ENCODE results near the gene KIFAP3. TPM values are rescaled to one million over a fixed set of nuclear protein-coding genes. Genes with fewer than 3 reads are reported as not detected.
A peak's percentile ranks its signal among the peaks of the same experiment; 100 is the strongest.
"Not testable (repeated sequence)": the region's sequence is repeated elsewhere in the genome, so short reads cannot be mapped to it uniquely, and the experiment has no call there.

KIFAP3 gene
- total and polyA plus RNA-seq, 4 experiments from 2014 or later, result 16.1 to 22.2 (median 18.5) TPM

DNA sequence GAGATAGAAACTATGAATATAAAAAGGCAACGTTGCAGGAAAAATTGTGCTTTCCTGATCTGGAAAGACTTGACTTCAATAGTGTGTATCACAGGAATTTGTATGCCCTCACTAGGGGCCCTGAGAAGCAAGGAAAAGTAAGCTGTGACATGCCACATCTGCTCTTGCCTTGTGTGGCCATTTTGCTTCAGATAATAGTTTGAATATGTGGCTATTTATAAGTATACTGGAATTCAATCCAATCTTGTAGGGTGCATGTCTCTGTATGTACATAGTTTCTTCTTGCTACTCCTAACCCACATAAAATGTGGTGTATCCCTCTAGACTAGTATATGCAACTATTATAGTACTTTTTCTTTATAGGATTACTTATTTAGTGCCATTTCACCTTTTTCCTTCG, 149.7 kb downstream of the KIFAP3 start:
- H3K27me3 Mint-ChIP-seq, result no peaks in the 10 kb centered on the region
- intact Hi-C loops (cut with micrococcal nuclease), result loop anchor here (5.0 kb wide), 2 partner anchors 762 to 1387 kb away; partner anchors contain the start of gene FMO4
- no peaks in the 10 kb centered on the region for H3K36me3 ChIP-seq (ENCODE audit: insufficient read depth, low read length)
- H3K9me3 ChIP-seq (ENCODE audit: control insufficient read depth in 1 of 2, low read length in 2 of 2), result no peaks in the 10 kb centered on the region
- CTCF ChIA-PET (ENCODE audit: partially characterized antibody), result no interaction called here
- H3K4me1 ChIP-seq (ENCODE audit: insufficient read depth, low read length), result peaks cover 9% of the 10 kb centered on the region
- H3K4me3 Mint-ChIP-seq, result no peak overlapping the region
- peaks cover 6 to 11% (median 7%) of the 10 kb centered on the region in 4 donors for H3K4me1 Mint-ChIP-seq
- H3K36me3 Mint-ChIP-seq, result peaks cover 9 to 10% of the 10 kb centered on the region in 2 donors
- H3K27ac Mint-ChIP-seq, result no peak overlapping the region
- H3K27ac ChIP-seq (ENCODE audit: low read depth, low read length), result no peak overlapping the region
- no peaks in the 10 kb centered on the region for H3K27me3 ChIP-seq (ENCODE audit: insufficient read depth, low read length)
- DNase-seq, result no peak
- H3K9me3 Mint-ChIP-seq, result no peaks in the 10 kb centered on the region
- no peak overlapping the region for H3K4me3 ChIP-seq (ENCODE audit: low read length in 2 of 2)
- POLR2A ChIA-PET (ENCODE audit: partially characterized antibody), result no interaction called here

DNA sequence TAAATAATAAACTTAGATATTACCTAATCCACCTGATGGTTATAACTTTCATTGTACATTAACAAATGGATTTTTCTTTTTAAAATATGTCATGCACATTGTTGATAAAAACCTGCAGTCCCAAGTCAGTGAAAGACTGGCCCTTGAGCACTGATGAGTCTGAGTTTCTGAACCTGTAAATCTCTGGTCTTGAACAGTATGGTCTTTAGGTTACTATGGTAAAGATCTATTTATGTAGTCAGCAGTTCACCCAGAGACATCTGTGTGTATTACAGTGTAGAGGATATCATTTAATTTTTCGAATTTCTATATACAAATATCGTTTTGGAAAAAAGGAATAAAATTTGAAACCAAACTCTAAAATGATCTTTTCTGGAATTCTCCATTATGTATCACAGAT, 150.4 kb downstream of the KIFAP3 start:
- Mint-ChIP-seq H3K27ac (no peak overlapping the region), H3K4me3 (no peak overlapping the region), H3K4me1 (peaks cover 6 to 11% (median 7%) of the 10 kb centered on the region in 4 donors), H3K27me3 (no peaks in the 10 kb centered on the region), H3K36me3 (peaks cover 11 to 15% of the 10 kb centered on the region in 2 donors), H3K9me3 (no peaks in the 10 kb centered on the region)
- POLR2A ChIA-PET (ENCODE audit: partially characterized antibody), result no interaction called here
- Histone ChIP-seq H3K27ac (ENCODE audit: low read depth, low read length) (no peak overlapping the region), H3K27me3 (ENCODE audit: insufficient read depth, low read length) (no peaks in the 10 kb centered on the region), H3K9me3 (ENCODE audit: control insufficient read depth in 1 of 2, low read length in 2 of 2) (no peaks in the 10 kb centered on the region), H3K4me3 (ENCODE audit: low read length in 2 of 2) (no peak overlapping the region), H3K4me1 (ENCODE audit: insufficient read depth, low read length) (peaks cover 9% of the 10 kb centered on the region), H3K36me3 (ENCODE audit: insufficient read depth, low read length) (no peaks in the 10 kb centered on the region)
- DNase-seq, result no peak
- intact Hi-C loops (cut with micrococcal nuclease), result no loop called here
- CTCF ChIA-PET (ENCODE audit: partially characterized antibody), result no interaction called here

- Histone ChIP-seq H3K4me3 (ENCODE audit: low read length in 2 of 2) (no peak overlapping the region), H3K36me3 (ENCODE audit: insufficient read depth, low read length) (no peaks in the 10 kb centered on the region), H3K9me3 (ENCODE audit: control insufficient read depth in 1 of 2, low read length in 2 of 2) (no peaks in the 10 kb centered on the region), H3K4me1 (ENCODE audit: insufficient read depth, low read length) (peaks cover 6% of the 10 kb centered on the region), H3K27me3 (ENCODE audit: insufficient read depth, low read length) (no peaks in the 10 kb centered on the region), H3K27ac (ENCODE audit: low read depth, low read length) (no peak overlapping the region)
- DNase-seq, result no peak
- Mint-ChIP-seq H3K4me1 (peaks cover 2 to 6% (median 2%) of the 10 kb centered on the region in 4 donors), H3K9me3 (no peaks in the 10 kb centered on the region), H3K27me3 (no peaks in the 10 kb centered on the region), H3K4me3 (no peak overlapping the region), H3K36me3 (peaks cover 20 to 23% of the 10 kb centered on the region in 2 donors), H3K27ac (no peak overlapping the region)
- POLR2A ChIA-PET (ENCODE audit: partially characterized antibody), result no interaction called here
- CTCF ChIA-PET (ENCODE audit: partially characterized antibody), result interaction anchor here (1.0 kb wide), 1 partner anchor 13 kb away, joined by 4 read pairs; no protein-coding TSS in a partner anchor
- intact Hi-C loops (cut with micrococcal nuclease), result no loop called here
Observed at GRCh38 chr1:169921080-169921479, 153.4 kb downstream of the KIFAP3 start.

DNA sequence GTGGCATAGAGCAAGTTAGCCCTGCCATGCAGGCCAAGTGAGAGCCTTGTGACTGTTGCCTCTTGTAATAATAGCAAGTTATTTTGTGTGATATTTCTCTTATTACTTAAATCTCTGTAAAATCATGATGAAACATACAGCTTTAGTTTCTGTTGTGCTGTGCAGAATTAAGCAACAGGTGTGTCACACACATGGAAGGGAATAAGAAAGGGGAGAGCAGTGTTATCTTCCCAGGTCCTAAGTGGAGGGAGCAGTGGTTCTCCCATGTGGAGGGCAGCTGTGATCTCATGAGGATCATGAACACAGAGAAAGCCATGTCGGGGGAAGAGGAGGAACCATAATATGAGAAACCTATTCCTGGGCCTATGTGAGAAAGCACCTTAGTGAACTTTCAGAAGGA, 155.6 kb downstream of the KIFAP3 start:
- no peaks in the 10 kb centered on the region for H3K36me3 ChIP-seq (ENCODE audit: insufficient read depth, low read length)
- no peak for DNase-seq
- H3K4me1 ChIP-seq (ENCODE audit: insufficient read depth, low read length), result no peaks in the 10 kb centered on the region
- intact Hi-C loops (cut with micrococcal nuclease), result no loop called here
- H3K27ac ChIP-seq (ENCODE audit: low read depth, low read length), result no peak overlapping the region
- Mint-ChIP-seq H3K36me3 (peaks cover 20 to 32% of the 10 kb centered on the region in 2 donors), H3K4me3 (no peak overlapping the region), H3K27me3 (no peaks in the 10 kb centered on the region), H3K27ac (no peak overlapping the region), H3K4me1 (peaks cover 0 to 3% (median under 1%) of the 10 kb centered on the region in 4 donors), H3K9me3 (no peaks in the 10 kb centered on the region)
- CTCF ChIA-PET (ENCODE audit: partially characterized antibody), result interaction anchor here (0.9 to 1.0 kb wide), 2 partner anchors 10 to 1011 kb away, joined by 3 read pairs; no protein-coding TSS in a partner anchor
- H3K4me3 ChIP-seq (ENCODE audit: low read length in 2 of 2), result no peak overlapping the region
- POLR2A ChIA-PET (ENCODE audit: partially characterized antibody), result no interaction called here
- no peaks in the 10 kb centered on the region for H3K9me3 ChIP-seq (ENCODE audit: control insufficient read depth in 1 of 2, low read length in 2 of 2)
- H3K27me3 ChIP-seq (ENCODE audit: insufficient read depth, low read length), result no peaks in the 10 kb centered on the region

DNA sequence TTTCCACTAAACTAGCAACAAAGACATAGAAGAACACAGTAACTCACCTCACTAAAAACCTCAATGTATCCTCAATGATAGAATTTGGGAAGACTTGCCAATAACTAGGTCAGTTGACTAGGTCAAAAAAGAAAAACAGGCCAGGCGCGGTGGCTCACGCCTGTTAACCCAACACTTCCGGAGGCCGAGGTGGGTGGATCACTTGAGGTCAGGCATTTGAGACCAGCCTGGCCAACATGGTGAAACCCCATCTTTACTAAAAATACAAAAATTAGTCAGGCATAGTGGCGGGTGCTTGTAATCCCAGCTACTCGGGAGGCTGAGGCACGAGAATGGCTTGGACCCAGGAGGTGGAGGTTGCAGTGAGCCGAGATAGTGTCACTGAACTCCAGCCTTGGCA, 156.3 kb downstream of the KIFAP3 start:
- peaks cover 20 to 29% of the 10 kb centered on the region in 2 donors for H3K36me3 Mint-ChIP-seq
- H3K27me3 ChIP-seq (ENCODE audit: insufficient read depth, low read length); H3K4me1 ChIP-seq (ENCODE audit: insufficient read depth, low read length); H3K4me1 Mint-ChIP-seq; H3K9me3 ChIP-seq (ENCODE audit: control insufficient read depth in 1 of 2, low read length in 2 of 2); DNase-seq; H3K27ac ChIP-seq (ENCODE audit: low read depth, low read length); intact Hi-C loops (cut with micrococcal nuclease); H3K4me3 ChIP-seq (ENCODE audit: low read length in 2 of 2); H3K36me3 ChIP-seq (ENCODE audit: insufficient read depth, low read length); H3K4me3 Mint-ChIP-seq; H3K9me3 Mint-ChIP-seq; H3K27me3 Mint-ChIP-seq; POLR2A ChIA-PET (ENCODE audit: partially characterized antibody): not testable (repeated sequence)
- CTCF ChIA-PET (ENCODE audit: partially characterized antibody), result interaction anchor here (0.9 kb wide), 1 partner anchor 10 kb away, joined by 3 read pairs; no protein-coding TSS in a partner anchor
- peak overlapping the region in 1 of 7 donors; percentile 15 for H3K27ac Mint-ChIP-seq

- Mint-ChIP-seq H3K27ac (peak overlapping the region in 1 of 7 donors; percentile 8), H3K4me1 (peaks cover 0 to 9% (median under 1%) of the 10 kb centered on the region in 4 donors), H3K36me3 (peaks cover 14 to 23% of the 10 kb centered on the region in 2 donors), H3K27me3 (no peaks in the 10 kb centered on the region), H3K9me3 (peaks cover 0 to 5% (median 0%) of the 10 kb centered on the region in 8 donors), H3K4me3 (no peak overlapping the region)
- POLR2A ChIA-PET (ENCODE audit: partially characterized antibody), result no interaction called here
- no peak overlapping the region for H3K4me3 ChIP-seq (ENCODE audit: low read length in 2 of 2)
- no peak for DNase-seq
- intact Hi-C loops (cut with micrococcal nuclease), result no loop called here
- H3K36me3 ChIP-seq (ENCODE audit: insufficient read depth, low read length), result no peaks in the 10 kb centered on the region
- H3K27ac ChIP-seq (ENCODE audit: low read depth, low read length), result no peak overlapping the region
- no peaks in the 10 kb centered on the region for H3K4me1 ChIP-seq (ENCODE audit: insufficient read depth, low read length)
- H3K9me3 ChIP-seq (ENCODE audit: control insufficient read depth in 1 of 2, low read length in 2 of 2), result no peaks in the 10 kb centered on the region
- H3K27me3 ChIP-seq (ENCODE audit: insufficient read depth, low read length), result no peaks in the 10 kb centered on the region
- CTCF ChIA-PET (ENCODE audit: partially characterized antibody), result no interaction called here
Observed at GRCh38 chr1:169915150-169915549, 159.3 kb downstream of the KIFAP3 start.

- Histone ChIP-seq H3K4me3 (ENCODE audit: low read length in 2 of 2) (no peak overlapping the region), H3K9me3 (ENCODE audit: control insufficient read depth in 1 of 2, low read length in 2 of 2) (no peaks in the 10 kb centered on the region), H3K27me3 (ENCODE audit: insufficient read depth, low read length) (no peaks in the 10 kb centered on the region), H3K36me3 (ENCODE audit: insufficient read depth, low read length) (no peaks in the 10 kb centered on the region), H3K4me1 (ENCODE audit: insufficient read depth, low read length) (peaks cover 1% of the 10 kb centered on the region), H3K27ac (ENCODE audit: low read depth, low read length) (no peak overlapping the region)
- peak overlapping the region in 1 of 7 donors; percentile 39 for H3K27ac Mint-ChIP-seq
- CTCF ChIA-PET (ENCODE audit: partially characterized antibody), result no interaction called here
- peaks cover 0 to 5% (median 0%) of the 10 kb centered on the region in 8 donors for H3K9me3 Mint-ChIP-seq
- POLR2A ChIA-PET (ENCODE audit: partially characterized antibody), result no interaction called here
- H3K36me3 Mint-ChIP-seq, result peaks cover 9 to 23% of the 10 kb centered on the region in 2 donors
- intact Hi-C loops (cut with micrococcal nuclease), result no loop called here
- no peak overlapping the region for H3K4me3 Mint-ChIP-seq
- peaks cover 0 to 9% (median under 1%) of the 10 kb centered on the region in 4 donors for H3K4me1 Mint-ChIP-seq
- DNase-seq, result no peak
- no peaks in the 10 kb centered on the region for H3K27me3 Mint-ChIP-seq
Observed at GRCh38 chr1:169914531-169914930, 160.0 kb downstream of the KIFAP3 start.
